ENCODE data around the gene AKT3. TPM values are rescaled to one million over a fixed set of nuclear protein-coding genes. Genes with fewer than 3 reads are reported as not detected.

Gene AKT3
- total RNA-seq, 1 experiment from 2014 or later: 133 TPM

GRCh38 chr1:243848165-243848857, 1.7 kb downstream of the AKT3 start:
- DNase-seq: no peak
- 0 out of 2 replicates have a peak, but pooled peaks cover 8% of the 10 kb centered on the region for H3K36me3 ChIP-seq (ENCODE audit: low read depth)
- H3K27ac ChIP-seq: peak overlapping the region; percentile 70
- H3K9me3 ChIP-seq (ENCODE audit: insufficient read depth, low read depth): no peaks in the 10 kb centered on the region
- peak overlapping the region; percentile 59; the same call in 1 of the 2 replicates for H2AFZ ChIP-seq
- peaks cover 84% of the 10 kb centered on the region for H3K79me2 ChIP-seq (ENCODE audit: low read depth)
- no peak for TF ChIP-seq EZH2 (IDR thresholded peaks at IDR 0.05; ENCODE audit: low read depth)
- no peak for TF ChIP-seq CTCF (conservative IDR thresholded peaks at IDR 0.05)
- H3K9me2 ChIP-seq (ENCODE audit: insufficient read depth): no peaks in the 10 kb centered on the region
- CTCF ChIA-PET: no interaction called here
- peak overlapping the region; percentile 69 for H3K4me3 ChIP-seq
- BruUV-seq (replicated peaks): no TSS peak
- POLR2A ChIA-PET (ENCODE audit: unreplicated experiment): no interaction called here
- intact Hi-C loops (cut with micrococcal nuclease; ENCODE audit: unreplicated experiment): loop anchor here (10.0 kb wide), 2 partner anchors 104 to 504 kb away; no protein-coding TSS in a partner anchor
- H3K4me2 ChIP-seq: peak overlapping the region; percentile 88
- H4K20me1 ChIP-seq (ENCODE audit: insufficient read depth): no peaks in the 10 kb centered on the region; the same call in 1 of the 2 replicates
- H3K27me3 ChIP-seq (ENCODE audit: insufficient read depth, low read depth): no peaks in the 10 kb centered on the region
- peaks cover 38% of the 10 kb centered on the region for H3F3A ChIP-seq (ENCODE audit: insufficient read depth, low read depth)
- H3K4me1 ChIP-seq (replicated peaks; ENCODE audit: insufficient read depth): peaks cover 52% of the 10 kb centered on the region

GRCh38 chr1:243846761-243847160, 3.3 kb downstream of the AKT3 start:
- Histone ChIP-seq H3K9me3 (ENCODE audit: insufficient read depth, low read depth) (no peaks in the 10 kb centered on the region), H3K9me2 (ENCODE audit: insufficient read depth) (no peaks in the 10 kb centered on the region), H3K27me3 (ENCODE audit: insufficient read depth, low read depth) (no peaks in the 10 kb centered on the region), H2AFZ (no peak overlapping the region), H3K79me2 (ENCODE audit: low read depth) (peaks cover 86% of the 10 kb centered on the region), H3K4me1 (replicated peaks; ENCODE audit: insufficient read depth) (peaks cover 47% of the 10 kb centered on the region), H3K4me3 (no peak overlapping the region; the same call in 1 of the 2 replicates), H3K4me2 (peak overlapping the region; percentile 88; the same call in 1 of the 2 replicates), H3K27ac (no peak overlapping the region), H3K36me3 (ENCODE audit: low read depth) (peaks cover 14% of the 10 kb centered on the region; the same call in 1 of the 2 replicates), H4K20me1 (ENCODE audit: insufficient read depth) (no peaks in the 10 kb centered on the region; the same call in 1 of the 2 replicates), H3F3A (ENCODE audit: insufficient read depth, low read depth) (peaks cover 39% of the 10 kb centered on the region)
- ChIA-PET CTCF (no interaction called here), POLR2A (ENCODE audit: unreplicated experiment) (no interaction called here)
- intact Hi-C loops (cut with micrococcal nuclease; ENCODE audit: unreplicated experiment): loop anchor here (10.0 kb wide), 2 partner anchors 102 to 502 kb away; no protein-coding TSS in a partner anchor
- BruUV-seq (replicated peaks): no TSS peak
- DNase-seq: no peak
- no peak for TF ChIP-seq CTCF (conservative IDR thresholded peaks at IDR 0.05)
- no peak for TF ChIP-seq EZH2 (IDR thresholded peaks at IDR 0.05; ENCODE audit: low read depth)

- no peak for TF ChIP-seq EZH2 (IDR thresholded peaks at IDR 0.05; ENCODE audit: low read depth)
- TF ChIP-seq CTCF (conservative IDR thresholded peaks at IDR 0.05): no peak
- H3K27me3 ChIP-seq (ENCODE audit: insufficient read depth, low read depth): no peaks in the 10 kb centered on the region
- no TSS peak for BruUV-seq (replicated peaks)
- no peak overlapping the region for H3K4me2 ChIP-seq
- H3K4me3 ChIP-seq: no peak overlapping the region
- no peaks in the 10 kb centered on the region for H3K9me3 ChIP-seq (ENCODE audit: insufficient read depth, low read depth)
- H3K36me3 ChIP-seq (ENCODE audit: low read depth): peaks cover 17% of the 10 kb centered on the region; the same call in 1 of the 2 replicates
- no peaks in the 10 kb centered on the region; the same call in 1 of the 2 replicates for H4K20me1 ChIP-seq (ENCODE audit: insufficient read depth)
- H3F3A ChIP-seq (ENCODE audit: insufficient read depth, low read depth): peaks cover 32% of the 10 kb centered on the region
- no peak overlapping the region for H3K27ac ChIP-seq
- no peak for DNase-seq
- CTCF ChIA-PET: interaction anchor here (0.7 kb wide), 1 partner anchor 574 kb away, joined by 8 read pairs; no protein-coding TSS in a partner anchor
- intact Hi-C loops (cut with micrococcal nuclease; ENCODE audit: unreplicated experiment): loop anchor here (10.0 kb wide), 2 partner anchors 101 to 501 kb away; no protein-coding TSS in a partner anchor
- H3K9me2 ChIP-seq (ENCODE audit: insufficient read depth): no peaks in the 10 kb centered on the region
- peaks cover 88% of the 10 kb centered on the region for H3K79me2 ChIP-seq (ENCODE audit: low read depth)
- POLR2A ChIA-PET (ENCODE audit: unreplicated experiment): interaction anchor here (0.6 to 0.7 kb wide), 2 partner anchors 197 to 990 kb away, joined by 3 to 15 read pairs; no protein-coding TSS in a partner anchor
- peaks cover 42% of the 10 kb centered on the region for H3K4me1 ChIP-seq (replicated peaks; ENCODE audit: insufficient read depth)
- H2AFZ ChIP-seq: no peak overlapping the region
These were observed 4.2 kb downstream of the AKT3 start for GRCh38 chr1:243845888-243846287.

Data from PC-9 (cell line).